D341Med (cell line): Measurements from ENCODE around the gene SLC7A8.
A peak's percentile ranks its signal among the peaks of the same experiment; 100 is the strongest.
"Not testable (repeated sequence)": the region's sequence is repeated elsewhere in the genome, so short reads cannot be mapped to it uniquely, and the experiment has no call there.

Experiments
- DNase-seq: peaks from one replicate; pipeline ENCODE4 v3.0.0; 2012; ENCODE audit warnings: low spot score

Gene SLC7A8

GRCh38 chr14:23183479-23183878 is at the start of gene SLC7A8:
Gene SLC7A8 (minus strand): TSS chr14:23183660. CDS start chr14:23182914, 746 bp downstream.
- DNase-seq = no peak

- not testable (repeated sequence) for DNase-seq
Measured at GRCh38 chr14:23232241-23232808, 48.9 kb upstream of the SLC7A8 start.

GRCh38 chr14:23228812-23229211 is 45.4 kb upstream of the SLC7A8 start:
- no peak for DNase-seq

DNA sequence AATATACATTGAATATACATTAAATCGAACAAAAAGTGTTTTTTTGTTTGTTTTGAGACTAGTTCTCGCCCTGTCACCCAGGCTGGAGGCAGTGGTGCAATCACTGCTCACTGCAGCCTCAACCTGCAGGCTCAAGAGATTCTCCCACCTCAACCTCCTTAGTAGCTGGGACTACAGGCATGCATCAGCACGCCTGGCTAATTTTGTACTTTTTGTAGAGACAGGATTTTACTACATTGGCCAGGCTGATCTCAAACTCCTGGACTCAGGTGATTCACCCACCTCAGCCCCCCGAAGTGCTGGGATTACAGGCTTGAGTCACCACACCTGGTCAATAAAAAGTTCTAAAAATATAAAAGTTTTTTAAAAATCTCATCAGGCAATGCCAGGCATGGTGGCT is 44.1 kb upstream of the SLC7A8 start:
- no peak for DNase-seq

DNA sequence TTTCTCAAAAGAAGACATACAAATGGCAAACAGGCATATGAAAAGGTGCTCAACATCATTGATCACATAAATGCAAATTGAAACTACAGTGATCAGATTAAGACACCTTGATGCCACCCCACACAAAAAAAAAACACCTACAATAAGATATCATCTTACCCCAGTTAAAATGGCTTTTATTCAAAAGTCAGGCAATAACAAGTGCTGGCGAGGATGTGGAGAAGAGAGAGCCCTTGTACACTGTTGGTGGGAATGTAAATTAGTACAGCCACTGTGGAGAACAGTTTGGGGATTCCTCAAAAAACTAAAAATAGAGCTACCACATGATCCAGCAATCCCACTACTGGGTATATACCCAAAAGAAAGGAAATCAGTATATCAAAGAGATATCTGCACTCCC is 41.5 kb upstream of the SLC7A8 start:
- DNase-seq = not testable (repeated sequence)

GRCh38 chr14:23219075-23219474 is 35.6 kb upstream of the SLC7A8 start:
- no peak for DNase-seq

- DNase-seq = no peak
Measured at GRCh38 chr14:23217032-23218020, 33.9 kb upstream of the SLC7A8 start.

GRCh38 chr14:23215421-23215820 is 32.0 kb upstream of the SLC7A8 start:
- no peak for DNase-seq

- DNase-seq = no peak
Measured at GRCh38 chr14:23209651-23210423, 26.4 kb upstream of the SLC7A8 start.

DNA sequence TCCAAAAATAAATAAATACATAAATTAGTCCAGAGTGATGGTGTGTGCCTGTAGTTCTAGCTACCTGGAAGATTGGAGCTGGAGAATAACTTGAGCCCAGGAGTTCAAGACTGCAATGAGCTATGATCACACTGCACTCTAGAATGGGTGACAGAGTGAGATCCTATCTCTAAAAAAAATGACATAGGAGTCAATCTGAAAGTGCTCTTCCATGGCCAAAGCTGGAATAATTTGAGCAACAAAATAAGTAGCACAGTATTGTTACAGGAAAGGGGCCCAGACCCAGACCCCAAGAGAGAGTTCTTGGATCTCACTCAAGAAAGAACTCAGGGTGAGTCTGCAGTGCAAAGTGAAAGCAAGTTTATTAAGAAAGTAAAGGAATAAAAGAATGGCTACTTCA is 24.9 kb upstream of the SLC7A8 start:
- DNase-seq = no peak

DNA sequence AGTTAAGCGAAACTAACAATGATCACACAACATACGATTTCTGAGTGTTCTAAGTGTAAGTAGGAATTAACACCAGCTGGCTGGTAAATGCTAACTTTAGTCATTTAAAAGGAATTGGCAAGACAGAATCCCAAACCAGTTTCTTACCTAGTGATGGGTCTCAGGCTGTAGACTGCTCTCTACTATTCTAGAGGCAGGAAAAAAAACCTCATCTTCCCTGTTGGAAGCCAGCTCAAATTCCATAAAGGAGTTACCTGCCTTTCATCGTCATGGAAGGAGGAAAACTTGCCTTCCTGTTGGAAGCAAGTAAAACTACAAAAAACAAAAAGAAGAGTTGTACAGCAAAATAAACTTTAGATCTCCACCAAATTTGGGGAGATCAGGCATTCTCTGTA is 23.7 kb upstream of the SLC7A8 start:
- no peak for DNase-seq

DNA sequence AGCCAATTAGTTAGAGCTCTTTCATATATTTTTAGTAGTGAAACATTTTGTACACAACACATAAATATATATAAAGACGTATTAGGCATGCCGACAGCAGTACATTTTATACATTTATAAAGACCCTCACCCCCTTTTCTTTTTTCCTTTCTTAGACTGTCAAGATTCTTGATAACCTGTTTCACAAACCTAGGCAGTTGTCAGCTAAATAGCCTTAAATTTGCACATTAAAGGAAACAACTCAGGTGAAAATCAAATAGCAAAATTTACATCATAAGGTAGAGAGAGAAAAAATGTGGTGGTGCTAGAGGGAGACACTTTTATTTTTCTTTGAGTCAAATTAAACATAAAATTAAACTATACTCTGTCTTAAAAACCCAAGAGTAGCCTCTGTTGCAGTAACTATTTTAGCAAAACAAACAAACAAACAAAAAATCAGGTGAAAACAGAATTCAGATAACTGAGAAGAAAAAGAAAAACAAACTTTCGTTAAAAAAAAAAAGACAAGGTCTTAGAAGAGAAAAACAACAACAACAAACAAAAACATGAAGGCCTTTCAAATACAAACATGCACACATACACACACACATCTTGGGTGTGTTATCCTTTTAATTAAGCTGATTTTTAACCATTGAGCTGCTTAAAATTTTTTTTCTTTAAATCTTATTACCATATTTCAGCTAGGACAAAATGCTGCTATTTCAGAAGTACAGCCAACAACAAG is 23.1 kb upstream of the SLC7A8 start:
- no peak for DNase-seq

- DNase-seq = no peak
Measured at GRCh38 chr14:23202001-23202400, 18.5 kb upstream of the SLC7A8 start.

GRCh38 chr14:23199141-23199540 is 15.7 kb upstream of the SLC7A8 start:
- not testable (repeated sequence) for DNase-seq

- not testable (repeated sequence) for DNase-seq
Measured at GRCh38 chr14:23196487-23196886, 13.0 kb upstream of the SLC7A8 start.

GRCh38 chr14:23195552-23196101 is 12.2 kb upstream of the SLC7A8 start:
- DNase-seq = no peak

- DNase-seq = no peak
Measured at GRCh38 chr14:23193432-23193831, 10.0 kb upstream of the SLC7A8 start.

DNA sequence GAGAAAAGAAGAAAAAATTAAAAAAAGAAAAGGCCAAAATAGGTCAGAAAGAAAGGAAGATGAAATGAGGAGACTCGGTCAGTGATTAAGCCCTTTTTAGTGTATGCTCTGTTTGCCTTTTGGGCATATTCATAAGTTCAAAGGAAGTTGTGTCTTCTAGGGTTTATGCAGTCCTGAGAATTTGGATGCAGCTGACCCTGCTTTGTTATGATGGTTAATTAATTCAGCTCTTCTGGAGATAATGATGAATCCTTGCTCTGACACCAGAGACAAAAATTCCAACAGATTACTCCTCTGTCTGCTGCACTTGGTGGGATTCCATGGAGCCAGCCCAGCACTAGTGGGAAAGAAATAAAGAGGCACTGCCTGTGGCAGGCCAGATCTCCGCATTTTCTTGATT is 4.5 kb upstream of the SLC7A8 start:
- DNase-seq = no peak

- DNase-seq = peak; percentile 67
Measured at GRCh38 chr14:23186913-23187654, 3.6 kb upstream of the SLC7A8 start.

DNA sequence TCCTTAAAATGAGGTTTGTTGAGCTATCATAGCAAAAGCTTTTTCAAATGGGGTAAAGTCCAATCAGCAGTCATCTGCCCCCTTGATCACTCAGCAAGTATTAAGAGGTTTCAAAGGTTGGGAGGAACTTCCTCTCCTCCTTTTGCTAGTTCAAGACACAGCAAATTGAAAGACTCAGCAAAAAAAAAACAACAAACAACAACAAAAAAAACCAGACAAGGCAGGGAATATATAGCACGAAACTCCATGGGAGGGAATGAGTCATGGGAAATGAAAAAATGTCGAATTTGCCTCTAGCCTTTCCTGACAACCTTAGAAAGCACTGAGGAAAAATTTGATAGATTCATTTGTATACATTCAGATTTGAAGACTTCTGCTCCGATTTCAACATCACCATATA is 1.6 kb upstream of the SLC7A8 start:
- DNase-seq = no peak

DNA sequence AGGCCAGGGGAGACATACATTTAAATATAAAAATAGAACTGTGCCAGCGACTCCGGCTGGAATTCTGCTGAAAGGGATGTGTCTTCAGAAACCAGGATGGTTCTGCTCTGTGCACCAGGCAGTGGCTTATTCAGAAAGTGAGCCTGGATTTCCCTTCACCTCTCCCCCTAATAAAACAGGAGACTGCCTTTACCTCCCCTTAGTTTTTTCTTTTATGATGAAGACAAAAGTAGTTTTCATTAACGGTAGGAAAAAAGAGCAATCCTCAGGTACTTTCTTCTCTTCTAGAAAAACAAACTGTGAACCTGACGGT is 346 bp downstream of the SLC7A8 start:
- DNase-seq = no peak
